HepG2 (cell line): ENCODE data around the gene ABHD17C. TPM values are rescaled to one million over a fixed set of nuclear protein-coding genes. Genes with fewer than 3 reads are reported as not detected.
A peak's percentile ranks its signal among the peaks of the same experiment; 100 is the strongest.

ENCODE experiments used
- ARNT2 ChIP-seq: sonication (generic); formaldehyde crosslinking; IDR thresholded peaks from 2 replicates; pipeline ENCODE4 v1.8.0; 2022; ENCODE audit warnings: mild to moderate bottlenecking, low read depth, missing genetic modification reagents, moderate library complexity
- CBFB ChIP-seq: sonication (generic); formaldehyde crosslinking; IDR thresholded peaks from 2 replicates; pipeline ENCODE4 v1.4.0; 2020; ENCODE audit warnings: missing genetic modification reagents
- EEA1 ChIP-seq: sonication (generic); formaldehyde crosslinking; IDR thresholded peaks from 2 replicates; pipeline ENCODE4 v1.5.1; 2020; ENCODE audit warnings: mild to moderate bottlenecking, missing genetic modification reagents, borderline replicate concordance
- GABPB1 ChIP-seq: IDR thresholded peaks from 2 replicates; pipeline ENCODE4 v1.6.1; 2016; ENCODE audit warnings: mild to moderate bottlenecking, missing genetic modification reagents, moderate library complexity, missing compliant biosample characterization
- GTF2F1 ChIP-seq: fragments of 150-350 bp; IDR thresholded peaks from 2 replicates; pipeline ENCODE4 v1.6.1; 2014; ENCODE audit warnings: low read length
- HNRNPL ChIP-seq: fragments of 200-400 bp; formaldehyde crosslinking; IDR thresholded peaks from 2 replicates; pipeline ENCODE4 v1.6.1; 2017; ENCODE audit warnings: mild to moderate bottlenecking, low read depth, low read length
- ISL2 ChIP-seq: sonication (generic); formaldehyde crosslinking; IDR thresholded peaks from 2 replicates; pipeline ENCODE4 v1.5.0; 2020; ENCODE audit warnings: missing genetic modification reagents
- KAT7 ChIP-seq: IDR thresholded peaks from 2 replicates; pipeline ENCODE4 v1.6.1; 2018; ENCODE audit warnings: borderline replicate concordance, missing compliant biosample characterization
- MAFG ChIP-seq: sonication (generic); formaldehyde crosslinking; IDR thresholded peaks from 2 replicates; pipeline ENCODE4 v1.5.1; 2020; ENCODE audit warnings: mild to moderate bottlenecking, missing genetic modification reagents
- MED8 ChIP-seq: sonication (generic); formaldehyde crosslinking; IDR thresholded peaks from 2 replicates; pipeline ENCODE4 v1.8.1; 2023; ENCODE audit warnings: mild to moderate bottlenecking, missing genetic modification reagents; ENCODE audit not compliant: insufficient replicate concordance
- REPIN1 ChIP-seq: sonication (generic); formaldehyde crosslinking; IDR thresholded peaks from 2 replicates; pipeline ENCODE4 v1.8.0; 2022; ENCODE audit warnings: missing genetic modification reagents, low read depth, mild to moderate bottlenecking, borderline replicate concordance
- REST ChIP-seq, 2 experiments: IDR thresholded peaks; 2 replicates each; pipeline ENCODE4 v1.6.1; 2011 to 2012; ENCODE audit warnings: low read length in 2 of 2, borderline replicate concordance in 1 of 2, low read depth in 1 of 2, mild to moderate bottlenecking in 1 of 2, moderate library complexity in 1 of 2
- SCMH1 ChIP-seq: sonication (generic); formaldehyde crosslinking; IDR thresholded peaks from 2 replicates; pipeline ENCODE4 v1.9.0; 2021; ENCODE audit warnings: missing genetic modification reagents, mild to moderate bottlenecking, borderline replicate concordance
- SNAPC2 ChIP-seq: sonication (generic); formaldehyde crosslinking; IDR thresholded peaks from 2 replicates; pipeline ENCODE4 v1.8.1; 2022; ENCODE audit warnings: mild to moderate bottlenecking, missing genetic modification reagents
- STAG1 ChIP-seq: sonication (generic); formaldehyde crosslinking; IDR thresholded peaks from 2 replicates; pipeline ENCODE4 v1.4.0; 2020; ENCODE audit warnings: missing genetic modification reagents
- ZBTB42 ChIP-seq: sonication (generic); formaldehyde crosslinking; IDR thresholded peaks from 2 replicates; pipeline ENCODE4 v1.5.0; 2020; ENCODE audit warnings: mild to moderate bottlenecking, missing genetic modification reagents
- ZEB1 ChIP-seq: IDR thresholded peaks from 2 replicates; pipeline ENCODE4 v1.6.1; 2012; ENCODE audit warnings: mild to moderate bottlenecking, low read depth, inconsistent platforms; ENCODE audit not compliant: insufficient replicate concordance
- ZGPAT ChIP-seq: IDR thresholded peaks from 2 replicates; pipeline ENCODE4 v1.6.1; 2016; ENCODE audit warnings: mild to moderate bottlenecking
- ZMYM4 ChIP-seq: sonication (generic); formaldehyde crosslinking; IDR thresholded peaks from 2 replicates; pipeline ENCODE4 v1.8.1; 2023; ENCODE audit warnings: mild to moderate bottlenecking, missing genetic modification reagents
- ZNF354B ChIP-seq: sonication (generic); formaldehyde crosslinking; IDR thresholded peaks from 2 replicates; pipeline ENCODE4 v1.8.0; 2022; ENCODE audit warnings: mild to moderate bottlenecking, missing genetic modification reagents
- ZNF484 ChIP-seq: sonication (generic); formaldehyde crosslinking; IDR thresholded peaks from 2 replicates; pipeline ENCODE4 v1.5.1; 2020; ENCODE audit warnings: mild to moderate bottlenecking, low read depth, missing genetic modification reagents, borderline replicate concordance
- ZNF558 ChIP-seq: sonication (generic); formaldehyde crosslinking; IDR thresholded peaks from 2 replicates; pipeline ENCODE4 v1.9.0; 2022; ENCODE audit warnings: mild to moderate bottlenecking, missing genetic modification reagents, borderline replicate concordance
- ZNF761 ChIP-seq: sonication (generic); formaldehyde crosslinking; conservative IDR thresholded peaks from 2 replicates; pipeline ENCODE4 v1.4.0; 2020; ENCODE audit warnings: mild to moderate bottlenecking, missing genetic modification reagents
- polyA plus RNA-seq, 8 experiments: library from polyadenylated mRNA; depleted of rRNA in 3 of 8; stranded (reverse) in 7 of 8; unstranded in 1 of 8; fragments of >200 nt; fragmentation: Illumina TruSeq in 4 of 8; extraction: Trizol in 4 of 8; gene quantifications; 2 replicates each; pipeline versions ENCODE4 v1.2.1 to v1.2.3, GENCODE V29; 2011 to 2016; ENCODE audit warnings: low read depth in 4 of 8, missing spikeins in 1 of 8, mixed read lengths in 1 of 8; ENCODE audit not compliant: insufficient read depth in 1 of 8
- total RNA-seq, 5 experiments: library from RNA; depleted of rRNA; stranded (reverse); fragments of >200 nt; fragmentation: Illumina TruSeq; extraction: Trizol; gene quantifications; 2 replicates each; pipeline ENCODE4 v1.2.3, GENCODE V29; 2016; ENCODE audit warnings: low read depth in 1 of 5
- TF ChIP-seq, protein P1 (sequence below): sonication (generic); formaldehyde crosslinking; IDR thresholded peaks from 2 replicates; pipeline ENCODE4 v1.8.0; 2022; ENCODE audit warnings: mild to moderate bottlenecking, missing genetic modification reagents, borderline replicate concordance

Gene ABHD17C
- total and polyA plus RNA-seq, 2 of the 13 experiments (the other 11 are each of a cell fraction or from before 2014, with no cell fraction given) = 2.9 to 3.9 TPM

- TF ChIP-seq ZNF354B (no peak), GTF2F1 (no peak), ZNF558 (no peak), ZGPAT (CRISPR knock-in tag) (peak; percentile 62), GABPB1 (CRISPR knock-in tag) (peak; percentile 34; the same call in 1 of the 2 replicates), STAG1 (CRISPR knock-in tag) (peak; percentile 91), ZBTB42 (0 out of 2 replicates have a peak, but pooled peaks have one; percentile 47), ZNF761 (CRISPR knock-in tag) (no peak), CBFB (no peak), ARNT2 (CRISPR knock-in tag) (peak; percentile 62; the same call in 1 of the 2 replicates), ZEB1 (no peak), SCMH1 (CRISPR knock-in tag) (no peak), HNRNPL (peak; percentile 84), EEA1 (CRISPR knock-in tag) (no peak), REST (IDR thresholded peaks at IDR 0.05; ENCODE audit: borderline replicate concordance in 1 of 2, low read depth in 1 of 2, low read length in 2 of 2) (peak in 1 of 2 experiments; percentile 13; a peak in 1 of 4 replicates), ISL2 (CRISPR knock-in tag) (0 out of 2 replicates have a peak, but pooled peaks have one; percentile 18), ZNF484 (no peak), ZMYM4 (CRISPR knock-in tag) (peak; percentile 35; the same call in 1 of the 2 replicates), MED8 (CRISPR knock-in tag) (peak; percentile 42), KAT7 (CRISPR knock-in tag) (no peak), SNAPC2 (CRISPR knock-in tag) (0 out of 2 replicates have a peak, but pooled peaks have one; percentile 25), MAFG (no peak), REPIN1 (CRISPR knock-in tag) (0 out of 2 replicates have a peak, but pooled peaks have one; percentile 23)
- TF ChIP-seq, protein P1, sequence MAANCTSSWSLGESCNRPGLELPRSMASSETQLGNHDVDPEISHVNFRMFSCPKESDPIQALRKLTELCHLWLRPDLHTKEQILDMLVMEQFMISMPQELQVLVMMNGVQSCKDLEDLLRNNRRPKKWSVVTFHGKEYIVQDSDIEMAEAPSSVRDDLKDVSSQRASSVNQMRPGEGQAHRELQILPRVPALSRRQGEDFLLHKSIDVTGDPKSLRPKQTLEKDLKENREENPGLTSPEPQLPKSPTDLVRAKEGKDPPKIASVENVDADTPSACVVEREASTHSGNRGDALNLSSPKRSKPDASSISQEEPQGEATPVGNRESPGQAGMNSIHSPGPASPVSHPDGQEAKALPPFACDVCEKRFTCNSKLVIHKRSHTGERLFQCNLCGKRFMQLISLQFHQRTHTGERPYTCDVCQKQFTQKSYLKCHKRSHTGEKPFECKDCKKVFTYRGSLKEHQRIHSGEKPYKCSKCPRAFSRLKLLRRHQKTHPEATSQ (CRISPR knock-in tag) = peak; percentile 62; the same call in 1 of the 2 replicates
Observed at GRCh38 chr15:80778964-80779657, 84.0 kb downstream of the ABHD17C start, which contains the start of gene CEMIP (continued).
